ENCODE data around the gene FOXJ3. TPM values are rescaled to one million over a fixed set of nuclear protein-coding genes. Genes with fewer than 3 reads are reported as not detected.

FOXJ3 gene
- total RNA-seq, 1 experiment from 2014 or later, result 51.1 TPM

DNA sequence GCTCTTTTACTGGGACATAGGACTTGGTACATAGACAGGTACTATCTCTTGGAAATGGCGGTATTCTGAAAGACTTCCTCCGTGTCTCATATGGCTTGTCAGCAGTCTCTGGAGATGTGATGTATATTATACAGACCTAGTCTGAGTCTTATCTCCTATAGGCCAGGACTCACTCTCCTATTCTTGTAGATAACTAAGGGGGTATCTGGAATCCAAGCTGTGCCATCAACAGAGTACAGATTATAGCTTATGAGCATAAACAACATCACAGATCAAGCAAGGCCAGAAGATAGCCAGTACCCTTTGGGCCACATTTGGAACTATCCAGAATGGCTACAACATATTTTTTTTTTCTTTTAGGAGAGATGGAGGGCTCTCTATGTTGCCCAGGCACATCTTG, 29.5 kb upstream of the FOXJ3 start:
- ATAC-seq, result no peak

DNA sequence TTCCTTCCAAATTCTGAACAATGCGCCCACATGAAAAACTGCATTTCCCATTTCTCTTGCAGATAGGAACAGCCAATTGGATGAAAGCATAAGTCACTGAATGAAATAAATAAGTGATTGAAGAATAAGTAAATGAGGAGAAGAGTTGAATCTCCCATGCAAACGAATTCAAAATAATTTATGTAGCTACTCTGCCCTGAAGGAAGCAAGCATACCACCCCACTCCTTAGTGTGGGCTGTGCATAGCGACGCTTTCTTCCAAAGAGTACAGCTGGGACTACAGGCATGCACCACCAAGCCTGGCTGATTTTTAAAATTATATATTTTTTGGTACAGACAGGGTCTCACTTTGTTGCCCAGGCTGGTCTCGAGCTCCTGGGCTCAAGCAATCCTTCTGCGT, 29.1 kb upstream of the FOXJ3 start:
- H3K27me3 ChIP-seq (ENCODE audit: insufficient read depth, low read length), result no peaks in the 10 kb centered on the region
- ChIA-PET RAD21 (ENCODE audit: low non-redundant PET in 1 of 2, low total read pairs in 2 of 2, uncharacterized antibody in 2 of 2, unreplicated experiment in 2 of 2) (no interaction called here), POLR2A (no interaction called here), CTCF (no interaction called here)
- no peak overlapping the region for H2AFZ ChIP-seq (ENCODE audit: low read depth, low read length, poor library complexity, severe bottlenecking)
- H3K79me2 ChIP-seq (ENCODE audit: insufficient read depth, low read length), result no peaks in the 10 kb centered on the region
- H3K4me2 ChIP-seq (ENCODE audit: low read length), result no peak overlapping the region
- DNase-seq (ENCODE audit: low read depth, low spot score) (no peak), ATAC-seq (no peak)
- H3K4me1 ChIP-seq (ENCODE audit: control insufficient read depth in 1 of 2, insufficient read depth in 2 of 2, low read length in 2 of 2), result no peaks in the 10 kb centered on the region
- intact Hi-C loops (cut with micrococcal nuclease), result no loop called here
- BruUV-seq (replicated peaks), result no TSS peak
- H3K9me3 ChIP-seq (ENCODE audit: control insufficient read depth in 1 of 2, insufficient read depth in 1 of 2, low read depth in 1 of 2, low read length in 2 of 2), result no peaks in the 10 kb centered on the region
- H4K20me1 ChIP-seq (ENCODE audit: insufficient read depth), result no peaks in the 10 kb centered on the region
- no peak overlapping the region for H3K4me3 ChIP-seq (replicated peaks in 1 of 2; ENCODE audit: low read depth in 1 of 2, low read length in 2 of 2)
- no peaks in the 10 kb centered on the region for H3K36me3 ChIP-seq (ENCODE audit: control insufficient read depth in 1 of 2, insufficient read depth in 2 of 2, low read length in 2 of 2)
- H3K9me2 ChIP-seq (ENCODE audit: insufficient read depth), result no peaks in the 10 kb centered on the region
- no peak overlapping the region for H3K27ac ChIP-seq (ENCODE audit: low read depth, low read length)
- no peak overlapping the region for H3K9ac ChIP-seq (ENCODE audit: low read length)
- TF ChIP-seq EGR1 (IDR thresholded peaks at IDR 0.05; ENCODE audit: low read depth) (no peak), ELF1 (IDR thresholded peaks at IDR 0.05; ENCODE audit: borderline replicate concordance, low read depth) (no peak), SRF (IDR thresholded peaks at IDR 0.05; ENCODE audit: low read depth) (no peak), POLR2A (IDR thresholded peaks at IDR 0.05; ENCODE audit: borderline replicate concordance, extremely low read depth, insufficient read depth, insufficient read length) (no peak), TCF7L2 (IDR thresholded peaks at IDR 0.05; ENCODE audit: borderline replicate concordance, extremely low read depth, insufficient read depth, insufficient read length) (no peak), ZNF274 (IDR thresholded peaks at IDR 0.05; ENCODE audit: low read depth, low read length) (no peak), JUND (IDR thresholded peaks at IDR 0.05) (no peak), FOSL1 (IDR thresholded peaks at IDR 0.05; ENCODE audit: low read depth) (no peak), ZFX (IDR thresholded peaks at IDR 0.05) (no peak), YY1 (IDR thresholded peaks at IDR 0.05; ENCODE audit: extremely low read depth, insufficient replicate concordance, low read depth, low read length) (no peak)
- TF ChIP-seq, protein P1, sequence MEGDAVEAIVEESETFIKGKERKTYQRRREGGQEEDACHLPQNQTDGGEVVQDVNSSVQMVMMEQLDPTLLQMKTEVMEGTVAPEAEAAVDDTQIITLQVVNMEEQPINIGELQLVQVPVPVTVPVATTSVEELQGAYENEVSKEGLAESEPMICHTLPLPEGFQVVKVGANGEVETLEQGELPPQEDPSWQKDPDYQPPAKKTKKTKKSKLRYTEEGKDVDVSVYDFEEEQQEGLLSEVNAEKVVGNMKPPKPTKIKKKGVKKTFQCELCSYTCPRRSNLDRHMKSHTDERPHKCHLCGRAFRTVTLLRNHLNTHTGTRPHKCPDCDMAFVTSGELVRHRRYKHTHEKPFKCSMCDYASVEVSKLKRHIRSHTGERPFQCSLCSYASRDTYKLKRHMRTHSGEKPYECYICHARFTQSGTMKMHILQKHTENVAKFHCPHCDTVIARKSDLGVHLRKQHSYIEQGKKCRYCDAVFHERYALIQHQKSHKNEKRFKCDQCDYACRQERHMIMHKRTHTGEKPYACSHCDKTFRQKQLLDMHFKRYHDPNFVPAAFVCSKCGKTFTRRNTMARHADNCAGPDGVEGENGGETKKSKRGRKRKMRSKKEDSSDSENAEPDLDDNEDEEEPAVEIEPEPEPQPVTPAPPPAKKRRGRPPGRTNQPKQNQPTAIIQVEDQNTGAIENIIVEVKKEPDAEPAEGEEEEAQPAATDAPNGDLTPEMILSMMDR (IDR thresholded peaks at IDR 0.05 in 2 of 3, conservative IDR thresholded peaks at IDR 0.05 in 1 of 3; ENCODE audit: borderline replicate concordance in 1 of 3, insufficient read depth in 1 of 3, low read depth in 2 of 3, low read length in 2 of 3), result no peak

More for the DNA sequence above, 29.5 kb upstream of the FOXJ3 start:
- DNase-seq (ENCODE audit: low read depth, low spot score), result no peak
- TF ChIP-seq POLR2A (IDR thresholded peaks at IDR 0.05; ENCODE audit: borderline replicate concordance, extremely low read depth, insufficient read depth, insufficient read length), result no peak
- TF ChIP-seq, protein P1 (IDR thresholded peaks at IDR 0.05 in 2 of 3, conservative IDR thresholded peaks at IDR 0.05 in 1 of 3; ENCODE audit: borderline replicate concordance in 1 of 3, insufficient read depth in 1 of 3, low read depth in 2 of 3, low read length in 2 of 3), result no peak
- H3K9me3 ChIP-seq (ENCODE audit: control insufficient read depth in 1 of 2, insufficient read depth in 1 of 2, low read depth in 1 of 2, low read length in 2 of 2), result no peaks in the 10 kb centered on the region
- intact Hi-C loops (cut with micrococcal nuclease), result no loop called here
- H3K27ac ChIP-seq (ENCODE audit: low read depth, low read length), result no peak overlapping the region
- ChIA-PET RAD21 (ENCODE audit: low non-redundant PET in 1 of 2, low total read pairs in 2 of 2, uncharacterized antibody in 2 of 2, unreplicated experiment in 2 of 2) (no interaction called here), CTCF (no interaction called here), POLR2A (no interaction called here)
- no peaks in the 10 kb centered on the region for H4K20me1 ChIP-seq (ENCODE audit: insufficient read depth)
- H3K79me2 ChIP-seq (ENCODE audit: insufficient read depth, low read length), result no peaks in the 10 kb centered on the region
- no peaks in the 10 kb centered on the region for H3K9me2 ChIP-seq (ENCODE audit: insufficient read depth)
- no peak overlapping the region for H2AFZ ChIP-seq (ENCODE audit: low read depth, low read length, poor library complexity, severe bottlenecking)
- H3K36me3 ChIP-seq (ENCODE audit: control insufficient read depth in 1 of 2, insufficient read depth in 2 of 2, low read length in 2 of 2), result no peaks in the 10 kb centered on the region
- no peaks in the 10 kb centered on the region; a peak in 1 of 4 replicates for H3K4me1 ChIP-seq (ENCODE audit: control insufficient read depth in 1 of 2, insufficient read depth in 2 of 2, low read length in 2 of 2)
- H3K9ac ChIP-seq (ENCODE audit: low read length), result no peak overlapping the region
- no TSS peak for BruUV-seq (replicated peaks)
- H3K27me3 ChIP-seq (ENCODE audit: insufficient read depth, low read length), result no peaks in the 10 kb centered on the region
- H3K4me2 ChIP-seq (ENCODE audit: low read length), result no peak overlapping the region
- H3K4me3 ChIP-seq (replicated peaks in 1 of 2; ENCODE audit: low read depth in 1 of 2, low read length in 2 of 2), result no peak overlapping the region
